Measurements from ENCODE around the gene CHID1. TPM values are rescaled to one million over a fixed set of nuclear protein-coding genes. Genes with fewer than 3 reads are reported as not detected.

Gene CHID1
- polyA plus RNA-seq, 1 donor from 2014 or later, result 51.2 TPM

DNA sequence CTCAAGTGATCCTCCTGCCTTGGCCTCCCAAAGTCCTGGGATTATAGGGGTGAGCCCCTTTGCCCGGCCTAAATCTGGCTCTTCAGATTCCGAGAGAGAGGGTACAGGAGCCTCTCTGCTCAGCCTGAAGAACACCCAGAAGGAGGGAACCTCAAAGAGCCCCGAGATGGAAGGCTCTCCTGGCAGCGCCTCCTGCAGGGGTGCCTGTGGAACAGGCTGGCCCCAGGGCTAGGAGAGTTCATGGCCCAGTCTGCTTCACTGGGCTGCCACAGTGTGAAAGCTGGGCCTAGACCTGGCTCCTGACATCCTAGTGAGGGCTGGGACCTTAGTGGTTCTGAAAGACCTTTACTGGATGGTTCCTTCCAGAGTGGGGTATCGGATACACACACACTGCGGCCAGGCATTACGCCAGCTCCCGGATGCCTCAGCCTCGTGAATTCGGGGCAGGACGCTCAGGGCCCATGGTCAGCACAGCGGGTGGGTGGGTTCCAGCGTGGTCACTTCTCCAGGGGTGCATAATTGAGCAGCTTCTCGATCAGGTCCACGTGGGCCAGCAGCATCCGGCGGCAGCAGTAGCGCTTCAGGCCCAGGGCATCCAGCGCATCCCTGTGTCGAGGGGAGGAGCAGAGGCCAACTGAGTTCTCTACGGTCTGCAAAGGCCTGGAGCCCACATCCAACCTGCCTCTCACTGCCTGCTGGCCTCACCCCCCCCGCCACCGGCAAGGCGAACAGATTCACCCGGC lies 70.6 kb downstream of the CHID1 start:
- Histone ChIP-seq H3K4me3 (ENCODE audit: low read length) (no peak overlapping the region), H3K27ac (ENCODE audit: low read length) (no peak overlapping the region), H3K9me2 (ENCODE audit: insufficient read depth, low read length) (no peaks in the 10 kb centered on the region), H3F3A (ENCODE audit: insufficient read depth, low read length, poor library complexity, severe bottlenecking) (no peaks in the 10 kb centered on the region), H3K4me2 (ENCODE audit: low read length) (no peak overlapping the region), H3K36me3 (ENCODE audit: insufficient read depth, low read length) (no peaks in the 10 kb centered on the region), H4K20me1 (ENCODE audit: insufficient read depth) (no peaks in the 10 kb centered on the region), H3K79me2 (replicated peaks; ENCODE audit: insufficient read depth, low read length) (peaks cover 12% of the 10 kb centered on the region), H3K9me3 (ENCODE audit: low read length) (no peaks in the 10 kb centered on the region), H2AFZ (ENCODE audit: low read depth, low read length) (no peak overlapping the region), H3K27me3 (ENCODE audit: insufficient read depth, low read depth, low read length) (peaks cover 4% of the 10 kb centered on the region), H3K9ac (ENCODE audit: low read length) (no peak overlapping the region)
- no peak for TF ChIP-seq CTCF (IDR thresholded peaks at IDR 0.05; ENCODE audit: poor library complexity, severe bottlenecking)
- no peak for TF ChIP-seq EZH2 (IDR thresholded peaks at IDR 0.05; ENCODE audit: borderline replicate concordance, insufficient read depth, low read length, poor library complexity, severe bottlenecking)
- TF ChIP-seq MXI1 (conservative IDR thresholded peaks at IDR 0.05; ENCODE audit: poor library complexity, severe bottlenecking), result no peak
- no peak for TF ChIP-seq EP300 (conservative IDR thresholded peaks at IDR 0.05; ENCODE audit: poor library complexity, severe bottlenecking)
- TF ChIP-seq, protein P1, sequence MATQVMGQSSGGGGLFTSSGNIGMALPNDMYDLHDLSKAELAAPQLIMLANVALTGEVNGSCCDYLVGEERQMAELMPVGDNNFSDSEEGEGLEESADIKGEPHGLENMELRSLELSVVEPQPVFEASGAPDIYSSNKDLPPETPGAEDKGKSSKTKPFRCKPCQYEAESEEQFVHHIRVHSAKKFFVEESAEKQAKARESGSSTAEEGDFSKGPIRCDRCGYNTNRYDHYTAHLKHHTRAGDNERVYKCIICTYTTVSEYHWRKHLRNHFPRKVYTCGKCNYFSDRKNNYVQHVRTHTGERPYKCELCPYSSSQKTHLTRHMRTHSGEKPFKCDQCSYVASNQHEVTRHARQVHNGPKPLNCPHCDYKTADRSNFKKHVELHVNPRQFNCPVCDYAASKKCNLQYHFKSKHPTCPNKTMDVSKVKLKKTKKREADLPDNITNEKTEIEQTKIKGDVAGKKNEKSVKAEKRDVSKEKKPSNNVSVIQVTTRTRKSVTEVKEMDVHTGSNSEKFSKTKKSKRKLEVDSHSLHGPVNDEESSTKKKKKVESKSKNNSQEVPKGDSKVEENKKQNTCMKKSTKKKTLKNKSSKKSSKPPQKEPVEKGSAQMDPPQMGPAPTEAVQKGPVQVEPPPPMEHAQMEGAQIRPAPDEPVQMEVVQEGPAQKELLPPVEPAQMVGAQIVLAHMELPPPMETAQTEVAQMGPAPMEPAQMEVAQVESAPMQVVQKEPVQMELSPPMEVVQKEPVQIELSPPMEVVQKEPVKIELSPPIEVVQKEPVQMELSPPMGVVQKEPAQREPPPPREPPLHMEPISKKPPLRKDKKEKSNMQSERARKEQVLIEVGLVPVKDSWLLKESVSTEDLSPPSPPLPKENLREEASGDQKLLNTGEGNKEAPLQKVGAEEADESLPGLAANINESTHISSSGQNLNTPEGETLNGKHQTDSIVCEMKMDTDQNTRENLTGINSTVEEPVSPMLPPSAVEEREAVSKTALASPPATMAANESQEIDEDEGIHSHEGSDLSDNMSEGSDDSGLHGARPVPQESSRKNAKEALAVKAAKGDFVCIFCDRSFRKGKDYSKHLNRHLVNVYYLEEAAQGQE (IDR thresholded peaks at IDR 0.05; ENCODE audit: borderline replicate concordance), result no peak
- TF ChIP-seq TAF1 (IDR thresholded peaks at IDR 0.05; ENCODE audit: low read depth), result no peak
- no peak for TF ChIP-seq SMC3 (conservative IDR thresholded peaks at IDR 0.05; ENCODE audit: poor library complexity)
- no peak for TF ChIP-seq RAD21 (conservative IDR thresholded peaks at IDR 0.05)
- TF ChIP-seq POLR2AphosphoS5 (IDR thresholded peaks at IDR 0.05), result no peak

DNA sequence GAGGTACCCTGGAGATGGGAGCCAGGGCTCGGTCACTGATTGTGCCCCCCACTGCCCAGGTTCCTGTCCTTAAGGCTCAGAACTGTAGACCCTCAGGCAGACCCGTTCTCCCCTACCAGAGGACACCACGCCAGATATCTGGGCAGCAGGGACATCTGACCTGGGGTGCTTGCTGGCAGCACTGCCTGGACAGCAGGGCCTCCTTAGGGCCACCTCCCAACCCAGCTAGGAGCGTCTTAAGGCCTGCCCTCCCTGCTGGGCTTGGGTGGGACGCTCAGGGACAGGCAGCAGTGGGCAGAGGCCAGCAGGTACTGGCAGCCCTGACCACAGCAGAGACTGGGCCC lies 71.4 kb downstream of the CHID1 start:
- Histone ChIP-seq H3K36me3 (ENCODE audit: insufficient read depth, low read length) (no peaks in the 10 kb centered on the region), H3K9ac (ENCODE audit: low read length) (no peak overlapping the region), H3K4me2 (ENCODE audit: low read length) (no peak overlapping the region), H4K20me1 (ENCODE audit: insufficient read depth) (no peaks in the 10 kb centered on the region), H3K9me3 (ENCODE audit: low read length) (no peaks in the 10 kb centered on the region), H2AFZ (ENCODE audit: low read depth, low read length) (no peak overlapping the region), H3K4me3 (ENCODE audit: low read length) (no peak overlapping the region), H3K27me3 (ENCODE audit: insufficient read depth, low read depth, low read length) (peaks cover 4% of the 10 kb centered on the region), H3K9me2 (ENCODE audit: insufficient read depth, low read length) (no peaks in the 10 kb centered on the region), H3K79me2 (replicated peaks; ENCODE audit: insufficient read depth, low read length) (peaks cover 12% of the 10 kb centered on the region), H3K27ac (ENCODE audit: low read length) (no peak overlapping the region), H3F3A (ENCODE audit: insufficient read depth, low read length, poor library complexity, severe bottlenecking) (no peaks in the 10 kb centered on the region)
- TF ChIP-seq, protein P1 (IDR thresholded peaks at IDR 0.05; ENCODE audit: borderline replicate concordance), result no peak
- no peak for TF ChIP-seq EZH2 (IDR thresholded peaks at IDR 0.05; ENCODE audit: borderline replicate concordance, insufficient read depth, low read length, poor library complexity, severe bottlenecking)
- TF ChIP-seq SMC3 (conservative IDR thresholded peaks at IDR 0.05; ENCODE audit: poor library complexity), result no peak
- no peak for TF ChIP-seq MXI1 (conservative IDR thresholded peaks at IDR 0.05; ENCODE audit: poor library complexity, severe bottlenecking)
- no peak for TF ChIP-seq TAF1 (IDR thresholded peaks at IDR 0.05; ENCODE audit: low read depth)
- no peak for TF ChIP-seq EP300 (conservative IDR thresholded peaks at IDR 0.05; ENCODE audit: poor library complexity, severe bottlenecking)
- no peak for TF ChIP-seq CTCF (IDR thresholded peaks at IDR 0.05; ENCODE audit: poor library complexity, severe bottlenecking)
- no peak for TF ChIP-seq POLR2AphosphoS5 (IDR thresholded peaks at IDR 0.05)
- TF ChIP-seq RAD21 (conservative IDR thresholded peaks at IDR 0.05), result no peak

All from neural cell (in vitro differentiated cells).